RWPE1 (cell line): ENCODE measurements around the gene N4BP3.

ENCODE experiments used
- CTCF ChIA-PET: fragments of 350-600 bp; sonication (Branson Sonifier 250); formaldehyde crosslinking; extraction: SDS; loops from one replicate; lab custom pipeline; 2021; lab: Yijun Ruan, JAX
- POLR2A ChIA-PET: fragments of 400-600 bp; formaldehyde crosslinking; extraction: SDS; loops from one replicate; lab custom pipeline; 2020; ENCODE audit warnings: antibody characterized with exemption; ENCODE audit not compliant: low non-redundant PET; lab: Yijun Ruan, JAX
- DNase-seq: peaks from one replicate; pipeline ENCODE4 v3.0.0; 2012; ENCODE audit warnings: low spot score
- H3K27ac ChIP-seq: fragments of 450-650 bp; 2 replicates; pipeline ENCODE4 v1.5.1; 2017
- CTCF ChIP-seq: fragments of 450-650 bp; conservative IDR thresholded peaks from 2 replicates; pipeline ENCODE4 v1.5.1; 2017; ENCODE audit warnings: low read depth, mild to moderate bottlenecking

The N4BP3 gene

GRCh38 chr5:178113841-178114324 lies 551 bp downstream of the N4BP3 start:
- TF ChIP-seq CTCF = no peak
- CTCF ChIA-PET = interaction anchor here (0.5 to 0.8 kb wide), 3 partner anchors 14 to 92 kb away, joined by 3 to 5 read pairs (median 4); no protein-coding TSS in a partner anchor
- peak overlapping the region; percentile 74 for H3K27ac ChIP-seq
- POLR2A ChIA-PET = interaction anchor here (1.5 kb wide), 1 partner anchor 11 kb away, joined by 13 read pairs; no protein-coding TSS in a partner anchor
- DNase-seq = no peak

GRCh38 chr5:178114325-178115135 lies 1.2 kb downstream of the N4BP3 start:
- peak overlapping the region; percentile 74 for H3K27ac ChIP-seq
- ChIA-PET CTCF (interaction anchor here (0.5 to 1.7 kb wide), 4 partner anchors 15 to 92 kb away, joined by 3 to 6 read pairs (median 4); no protein-coding TSS in a partner anchor), POLR2A (interaction anchor here (1.5 kb wide), 1 partner anchor 10 kb away, joined by 13 read pairs; no protein-coding TSS in a partner anchor)
- no peak for TF ChIP-seq CTCF
- DNase-seq = no peak

- POLR2A ChIA-PET = no interaction called here
- peak overlapping the region; percentile 24; the same call in 1 of the 2 replicates for H3K27ac ChIP-seq
- no peak for DNase-seq
- TF ChIP-seq CTCF = no peak
- CTCF ChIA-PET = interaction anchor here (1.1 to 1.7 kb wide), 2 partner anchors 39 to 40 kb away, joined by 4 to 6 read pairs; no protein-coding TSS in a partner anchor
Measured at GRCh38 chr5:178115136-178115813, 1.9 kb downstream of the N4BP3 start.

GRCh38 chr5:178115814-178116142 lies 2.4 kb downstream of the N4BP3 start:
- DNase-seq = no peak
- ChIA-PET CTCF (interaction anchor here (1.1 to 1.7 kb wide), 2 partner anchors 39 to 40 kb away, joined by 4 to 6 read pairs; no protein-coding TSS in a partner anchor), POLR2A (no interaction called here)
- H3K27ac ChIP-seq = peak overlapping the region; percentile 24; the same call in 1 of the 2 replicates
- no peak for TF ChIP-seq CTCF

- DNase-seq = no peak
- TF ChIP-seq CTCF = no peak
- H3K27ac ChIP-seq = peak overlapping the region; percentile 24; the same call in 1 of the 2 replicates
- POLR2A ChIA-PET = interaction anchor here (0.6 kb wide), 1 partner anchor 1648 kb away, joined by 3 read pairs; no protein-coding TSS in a partner anchor
- CTCF ChIA-PET = interaction anchor here (0.6 to 1.7 kb wide), 3 partner anchors 40 to 1058 kb away, joined by 3 to 6 read pairs (median 4); no protein-coding TSS in a partner anchor
Measured at GRCh38 chr5:178116143-178116885, 3.0 kb downstream of the N4BP3 start.
